K562 (cell line): ENCODE data around the gene ZNF366. TPM values are rescaled to one million over a fixed set of nuclear protein-coding genes. Genes with fewer than 3 reads are reported as not detected.

Experiments used
- ARHGAP35 ChIP-seq: fragments of 450-650 bp; IDR thresholded peaks from 2 replicates; pipeline ENCODE4 v1.6.1; 2018; ENCODE audit not compliant: partially characterized antibody
- CC2D1A ChIP-seq: fragments of 450-650 bp; IDR thresholded peaks from 2 replicates; pipeline ENCODE4 v1.6.1; 2017; ENCODE audit warnings: mild to moderate bottlenecking
- DDX20 ChIP-seq: fragments of 450-650 bp; IDR thresholded peaks from 2 replicates; pipeline ENCODE4 v1.6.1; 2016; ENCODE audit warnings: missing genetic modification characterization, low read depth, mild to moderate bottlenecking, missing compliant biosample characterization, moderate library complexity
- HMG20A ChIP-seq: fragments of 450-650 bp; formaldehyde crosslinking; conservative IDR thresholded peaks from 2 replicates; pipeline ENCODE4 v1.4.0; 2020; ENCODE audit warnings: mild to moderate bottlenecking, mixed read lengths
- KLF16 ChIP-seq: IDR thresholded peaks from 2 replicates; pipeline ENCODE4 v1.6.1; 2016; ENCODE audit warnings: antibody characterized with exemption
- MYC ChIP-seq, 2 experiments: fragments of 250-450 bp in 1 of 2; sonication (Bioruptor Pico) in 1 of 2; IDR thresholded peaks; 2 replicates each; pipeline versions ENCODE4 v1.5.1 to v1.6.1; 2012 to 2021; ENCODE audit warnings: low read depth in 2 of 2, borderline replicate concordance in 1 of 2, improper control_type of control experiment in 1 of 2, low read length in 1 of 2, mild to moderate bottlenecking in 1 of 2, moderate library complexity in 1 of 2
- NFIC ChIP-seq: fragments of 450-650 bp; IDR thresholded peaks from 2 replicates; pipeline ENCODE4 v1.6.1; 2017; ENCODE audit warnings: mild to moderate bottlenecking, inconsistent platforms
- NR2C2 ChIP-seq, 2 experiments: fragments of 200-800 bp in 1 of 2; sonication (Bioruptor generic) in 1 of 2; sonication (generic) in 1 of 2; formaldehyde crosslinking in 1 of 2; IDR thresholded peaks; 2 replicates each; pipeline versions ENCODE4 v1.6.1 to v1.8.0; 2016 to 2022; ENCODE audit warnings: mild to moderate bottlenecking in 1 of 2, missing compliant biosample characterization in 1 of 2, missing genetic modification characterization in 1 of 2, missing genetic modification reagents in 1 of 2
- RCOR1 ChIP-seq, 2 experiments: IDR thresholded peaks; 2 replicates each; pipeline ENCODE4 v1.6.1; 2012; ENCODE audit warnings: low read depth in 2 of 2, low read length in 2 of 2, borderline replicate concordance in 1 of 2, improper control_type of control experiment in 1 of 2
- SMAD4 ChIP-seq: fragments of 250-450 bp; sonication (Bioruptor Pico); conservative IDR thresholded peaks from 2 replicates; pipeline ENCODE4 v1.8.0; 2021; ENCODE audit warnings: inconsistent platforms, mild to moderate bottlenecking, moderate library complexity
- ZBTB7A ChIP-seq: IDR thresholded peaks from 2 replicates; pipeline ENCODE4 v1.6.1; 2011; ENCODE audit warnings: low read depth, mild to moderate bottlenecking, low read length, moderate library complexity, borderline replicate concordance; ENCODE audit not compliant: control insufficient read depth
- ZKSCAN8 ChIP-seq: fragments of 200-800 bp; sonication (Bioruptor generic); IDR thresholded peaks from 2 replicates; pipeline ENCODE4 v1.6.1; 2016; ENCODE audit warnings: missing genetic modification characterization, missing compliant biosample characterization
- ZNF12 ChIP-seq: sonication (generic); formaldehyde crosslinking; IDR thresholded peaks from 2 replicates; pipeline ENCODE4 v1.4.0; 2020; ENCODE audit warnings: mild to moderate bottlenecking, missing genetic modification reagents
- ZNF444 ChIP-seq: fragments of 250-450 bp; sonication (Bioruptor Pico); IDR thresholded peaks from 2 replicates; pipeline ENCODE4 v1.4.0; 2020; ENCODE audit warnings: mild to moderate bottlenecking, moderate library complexity
- ZNF589 ChIP-seq: fragments of 200-800 bp; sonication (Bioruptor generic); IDR thresholded peaks from 2 replicates; pipeline ENCODE4 v1.6.1; 2016; ENCODE audit warnings: low read depth, missing genetic modification characterization, missing compliant biosample characterization
- ZNF76 ChIP-seq: fragments of 250-450 bp; sonication (Bioruptor Pico); IDR thresholded peaks from 2 replicates; pipeline ENCODE4 v1.4.0; 2020; ENCODE audit warnings: mild to moderate bottlenecking, moderate library complexity, borderline replicate concordance
- polyA plus RNA-seq, 8 experiments: library from polyadenylated mRNA; depleted of rRNA in 4 of 8; stranded (reverse) in 5 of 8; unstranded in 3 of 8; fragments of >200 nt; fragmentation: Nextera tagmentation in 2 of 8; fragmentation: Illumina TruSeq in 1 of 8; extraction: Ambion mirVana in 2 of 8; extraction: Trizol in 1 of 8; gene quantifications; 2 replicates each; pipeline versions ENCODE4 v1.2.1 to v1.2.3, GENCODE V29; 2011 to 2014; ENCODE audit warnings: inconsistent platforms in 1 of 8, missing spikeins in 1 of 8
- total RNA-seq, 7 experiments: library from RNA; depleted of rRNA in 6 of 7; stranded (reverse); fragments of >200 nt in 6 of 7; fragmentation: Illumina TruSeq in 2 of 7; extraction: Trizol in 2 of 7; gene quantifications; 2 replicates each; pipeline versions ENCODE4 v1.2.1 to v1.2.3, GENCODE V29; 2011 to 2021; ENCODE audit warnings: low replicate concordance in 1 of 7
- TF ChIP-seq, protein P1 (sequence below): fragments of 450-650 bp; IDR thresholded peaks from 2 replicates; pipeline ENCODE4 v1.6.1; 2014; ENCODE audit warnings: low read depth, mild to moderate bottlenecking, moderate library complexity, borderline replicate concordance

ZNF366 gene
- total and polyA plus RNA-seq, 9 of the 15 experiments (the other 6 are each of a cell fraction or from before 2014, with no cell fraction given) = not detected

DNA sequence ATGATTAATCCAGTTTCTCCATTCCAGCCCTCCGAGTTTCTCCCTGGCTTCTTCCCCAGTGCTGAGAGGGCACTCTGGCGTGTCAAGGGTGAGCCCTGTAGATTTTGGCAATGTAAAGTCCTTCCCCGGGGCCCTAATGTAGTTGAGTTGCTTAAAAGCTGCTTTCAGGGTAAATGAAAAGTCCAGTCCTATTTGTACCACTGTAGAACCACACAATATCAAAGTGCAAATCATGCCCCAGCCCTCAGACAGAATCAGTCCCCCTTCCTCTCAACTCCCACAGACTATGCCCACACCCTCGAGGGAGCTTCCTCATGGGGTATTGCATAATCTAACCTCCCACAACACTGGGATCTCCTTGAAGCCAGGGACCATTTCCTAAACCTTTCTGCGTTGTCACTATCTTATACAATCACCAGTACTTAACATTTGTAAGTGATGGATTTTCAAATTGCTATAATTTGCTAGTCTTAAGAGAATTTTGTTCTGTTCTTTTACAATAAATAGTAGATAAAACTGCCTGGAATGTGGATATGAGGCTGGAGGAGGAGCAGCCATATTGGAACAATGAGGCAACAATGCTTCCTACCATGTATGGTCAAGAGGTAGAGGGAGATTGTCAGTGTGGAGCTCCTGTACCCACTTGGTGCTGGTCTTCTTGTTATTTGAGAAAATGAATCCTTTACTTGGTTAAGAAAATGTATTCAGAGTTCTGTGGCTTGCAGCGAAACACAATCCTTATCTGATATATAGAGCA, 34.4 kb downstream of the ZNF366 start (continued):
- no peak for TF ChIP-seq ZNF444 (CRISPR knock-in tag)
- TF ChIP-seq NFIC = no peak
- no peak for TF ChIP-seq ZNF12 (CRISPR knock-in tag)
- TF ChIP-seq RCOR1 (IDR thresholded peaks at IDR 0.05; ENCODE audit: borderline replicate concordance in 1 of 2, low read depth in 2 of 2, low read length in 2 of 2) = 0 out of 4 replicates have a peak, but pooled peaks of 1 of the 2 experiments have one; percentile 35
- no peak for TF ChIP-seq CC2D1A
- TF ChIP-seq ZKSCAN8 (CRISPR knock-in tag) = no peak
- no peak for TF ChIP-seq DDX20 (tag)
- no peak for TF ChIP-seq HMG20A (CRISPR knock-in tag)
- TF ChIP-seq KLF16 = peak; percentile 34; the same call in 1 of the 2 replicates
- TF ChIP-seq, protein P1, sequence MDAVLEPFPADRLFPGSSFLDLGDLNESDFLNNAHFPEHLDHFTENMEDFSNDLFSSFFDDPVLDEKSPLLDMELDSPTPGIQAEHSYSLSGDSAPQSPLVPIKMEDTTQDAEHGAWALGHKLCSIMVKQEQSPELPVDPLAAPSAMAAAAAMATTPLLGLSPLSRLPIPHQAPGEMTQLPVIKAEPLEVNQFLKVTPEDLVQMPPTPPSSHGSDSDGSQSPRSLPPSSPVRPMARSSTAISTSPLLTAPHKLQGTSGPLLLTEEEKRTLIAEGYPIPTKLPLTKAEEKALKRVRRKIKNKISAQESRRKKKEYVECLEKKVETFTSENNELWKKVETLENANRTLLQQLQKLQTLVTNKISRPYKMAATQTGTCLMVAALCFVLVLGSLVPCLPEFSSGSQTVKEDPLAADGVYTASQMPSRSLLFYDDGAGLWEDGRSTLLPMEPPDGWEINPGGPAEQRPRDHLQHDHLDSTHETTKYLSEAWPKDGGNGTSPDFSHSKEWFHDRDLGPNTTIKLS = no peak
- TF ChIP-seq SMAD4 = peak; percentile 62
- 0 out of 2 replicates have a peak, but pooled peaks have one; percentile 24 for TF ChIP-seq ZNF589 (CRISPR knock-in tag)
- TF ChIP-seq ARHGAP35 = no peak
- TF ChIP-seq ZBTB7A = no peak
- TF ChIP-seq ZNF76 (CRISPR knock-in tag) = no peak
- TF ChIP-seq MYC (IDR thresholded peaks at IDR 0.05; ENCODE audit: low read depth, low read length) = 0 out of 2 replicates have a peak, but pooled peaks have one; percentile 34
- TF ChIP-seq MYC (CRISPR knock-in tag; IDR thresholded peaks at IDR 0.05; ENCODE audit: borderline replicate concordance, low read depth) = no peak
- TF ChIP-seq NR2C2 (CRISPR knock-in tag; IDR thresholded peaks at IDR 0.05) = no peak
- TF ChIP-seq NR2C2 (tag; IDR thresholded peaks at IDR 0.05) = 0 out of 2 replicates have a peak, but pooled peaks have one; percentile 9
